ENCODE results near the gene MROH8. TPM values are rescaled to one million over a fixed set of nuclear protein-coding genes. Genes with fewer than 3 reads are reported as not detected.

Gene MROH8
- total and polyA plus RNA-seq, 2 of the 13 experiments (the other 11 are each of a cell fraction or from before 2014, with no cell fraction given), result 2.6 to 5.5 TPM

DNA sequence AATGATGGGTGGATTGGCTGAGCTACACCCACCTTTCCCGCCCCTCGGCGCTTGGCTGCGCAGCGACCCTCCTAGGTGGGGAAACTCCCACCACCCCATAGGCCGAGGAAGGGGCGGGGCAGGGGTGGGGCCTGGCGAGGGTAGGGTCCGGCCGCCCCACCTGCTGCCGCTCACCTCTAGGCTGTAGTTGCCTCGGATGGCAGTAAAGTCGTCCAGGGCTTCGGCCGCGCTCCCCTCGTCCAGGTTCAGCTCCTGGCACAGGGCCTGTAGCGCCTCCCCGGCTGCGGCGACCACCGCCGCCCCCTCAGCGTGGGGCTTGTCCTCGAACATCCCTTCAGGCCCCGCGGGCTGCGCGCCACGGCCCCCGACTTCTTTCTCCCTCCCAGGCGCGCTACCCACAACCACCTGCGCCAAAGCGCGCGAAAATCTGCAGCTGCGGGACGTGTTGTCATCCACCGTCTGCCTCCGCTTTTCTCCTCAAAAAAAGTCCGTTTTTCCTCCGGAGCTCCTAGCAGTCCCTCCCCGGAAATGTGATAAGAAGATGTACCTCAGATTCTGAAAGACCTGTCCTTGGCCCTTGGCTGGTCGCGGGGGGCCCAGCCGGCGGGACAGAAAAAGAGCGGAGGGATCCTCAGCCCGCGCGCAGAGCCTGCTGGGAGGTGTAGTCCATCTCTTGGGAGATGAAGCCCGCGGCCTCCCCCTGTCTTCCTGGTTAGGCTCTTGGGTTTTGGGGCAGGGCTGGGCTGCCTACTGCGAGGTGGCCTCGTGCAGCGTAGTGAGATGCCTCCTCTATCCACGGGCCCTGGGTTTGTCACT lies 83.5 kb downstream of the MROH8 start, which contains the start of gene RBL1 (continued):
- TF ChIP-seq, protein P1, sequence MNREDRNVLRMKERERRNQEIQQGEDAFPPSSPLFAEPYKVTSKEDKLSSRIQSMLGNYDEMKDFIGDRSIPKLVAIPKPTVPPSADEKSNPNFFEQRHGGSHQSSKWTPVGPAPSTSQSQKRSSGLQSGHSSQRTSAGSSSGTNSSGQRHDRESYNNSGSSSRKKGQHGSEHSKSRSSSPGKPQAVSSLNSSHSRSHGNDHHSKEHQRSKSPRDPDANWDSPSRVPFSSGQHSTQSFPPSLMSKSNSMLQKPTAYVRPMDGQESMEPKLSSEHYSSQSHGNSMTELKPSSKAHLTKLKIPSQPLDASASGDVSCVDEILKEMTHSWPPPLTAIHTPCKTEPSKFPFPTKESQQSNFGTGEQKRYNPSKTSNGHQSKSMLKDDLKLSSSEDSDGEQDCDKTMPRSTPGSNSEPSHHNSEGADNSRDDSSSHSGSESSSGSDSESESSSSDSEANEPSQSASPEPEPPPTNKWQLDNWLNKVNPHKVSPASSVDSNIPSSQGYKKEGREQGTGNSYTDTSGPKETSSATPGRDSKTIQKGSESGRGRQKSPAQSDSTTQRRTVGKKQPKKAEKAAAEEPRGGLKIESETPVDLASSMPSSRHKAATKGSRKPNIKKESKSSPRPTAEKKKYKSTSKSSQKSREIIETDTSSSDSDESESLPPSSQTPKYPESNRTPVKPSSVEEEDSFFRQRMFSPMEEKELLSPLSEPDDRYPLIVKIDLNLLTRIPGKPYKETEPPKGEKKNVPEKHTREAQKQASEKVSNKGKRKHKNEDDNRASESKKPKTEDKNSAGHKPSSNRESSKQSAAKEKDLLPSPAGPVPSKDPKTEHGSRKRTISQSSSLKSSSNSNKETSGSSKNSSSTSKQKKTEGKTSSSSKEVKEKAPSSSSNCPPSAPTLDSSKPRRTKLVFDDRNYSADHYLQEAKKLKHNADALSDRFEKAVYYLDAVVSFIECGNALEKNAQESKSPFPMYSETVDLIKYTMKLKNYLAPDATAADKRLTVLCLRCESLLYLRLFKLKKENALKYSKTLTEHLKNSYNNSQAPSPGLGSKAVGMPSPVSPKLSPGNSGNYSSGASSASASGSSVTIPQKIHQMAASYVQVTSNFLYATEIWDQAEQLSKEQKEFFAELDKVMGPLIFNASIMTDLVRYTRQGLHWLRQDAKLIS (CRISPR knock-in tag; IDR thresholded peaks at IDR 0.05), result peak; percentile 45; the same call in 1 of the 2 replicates
- TF ChIP-seq MTF1 (CRISPR knock-in tag; IDR thresholded peaks at IDR 0.05) (peak; percentile 85), TOE1 (CRISPR knock-in tag; IDR thresholded peaks at IDR 0.05) (peak; percentile 89), ZSCAN9 (CRISPR knock-in tag; IDR thresholded peaks at IDR 0.05; ENCODE audit: borderline replicate concordance) (peak; percentile 75), POLR2AphosphoS2 (IDR thresholded peaks at IDR 0.05; ENCODE audit: low read depth, low read length) (no peak), SP1 (IDR thresholded peaks at IDR 0.05) (no peak), SP1 (CRISPR knock-in tag; IDR thresholded peaks at IDR 0.05) (peak; percentile 83; the same call in 1 of the 2 replicates), CEBPB (IDR thresholded peaks at IDR 0.05; ENCODE audit: borderline replicate concordance, low read depth, low read length) (no peak), EZH2 (conservative IDR thresholded peaks at IDR 0.05; ENCODE audit: low read depth, low read length) (no peak), KMT2A (CRISPR knock-in tag; IDR thresholded peaks at IDR 0.05) (peak; percentile 96), RNF2 (conservative IDR thresholded peaks at IDR 0.05; ENCODE audit: low read depth) (peak; percentile 99), KLF12 (CRISPR knock-in tag; IDR thresholded peaks at IDR 0.05; ENCODE audit: borderline replicate concordance) (peak; percentile 98; the same call in 1 of the 2 replicates), ZNF160 (CRISPR knock-in tag; IDR thresholded peaks at IDR 0.05) (peak; percentile 95), ZNF850 (CRISPR knock-in tag; conservative IDR thresholded peaks at IDR 0.05) (peak; percentile 97), KDM4B (CRISPR knock-in tag; IDR thresholded peaks at IDR 0.05) (peak; percentile 53; the same call in 1 of the 2 replicates), BCL6 (CRISPR knock-in tag; IDR thresholded peaks at IDR 0.05) (peak; percentile 62; the same call in 1 of the 2 replicates)
- TF ChIP-seq, protein P2, sequence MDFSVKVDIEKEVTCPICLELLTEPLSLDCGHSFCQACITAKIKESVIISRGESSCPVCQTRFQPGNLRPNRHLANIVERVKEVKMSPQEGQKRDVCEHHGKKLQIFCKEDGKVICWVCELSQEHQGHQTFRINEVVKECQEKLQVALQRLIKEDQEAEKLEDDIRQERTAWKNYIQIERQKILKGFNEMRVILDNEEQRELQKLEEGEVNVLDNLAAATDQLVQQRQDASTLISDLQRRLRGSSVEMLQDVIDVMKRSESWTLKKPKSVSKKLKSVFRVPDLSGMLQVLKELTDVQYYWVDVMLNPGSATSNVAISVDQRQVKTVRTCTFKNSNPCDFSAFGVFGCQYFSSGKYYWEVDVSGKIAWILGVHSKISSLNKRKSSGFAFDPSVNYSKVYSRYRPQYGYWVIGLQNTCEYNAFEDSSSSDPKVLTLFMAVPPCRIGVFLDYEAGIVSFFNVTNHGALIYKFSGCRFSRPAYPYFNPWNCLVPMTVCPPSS (IDR thresholded peaks at IDR 0.05), result no peak
- TF ChIP-seq, protein P3, sequence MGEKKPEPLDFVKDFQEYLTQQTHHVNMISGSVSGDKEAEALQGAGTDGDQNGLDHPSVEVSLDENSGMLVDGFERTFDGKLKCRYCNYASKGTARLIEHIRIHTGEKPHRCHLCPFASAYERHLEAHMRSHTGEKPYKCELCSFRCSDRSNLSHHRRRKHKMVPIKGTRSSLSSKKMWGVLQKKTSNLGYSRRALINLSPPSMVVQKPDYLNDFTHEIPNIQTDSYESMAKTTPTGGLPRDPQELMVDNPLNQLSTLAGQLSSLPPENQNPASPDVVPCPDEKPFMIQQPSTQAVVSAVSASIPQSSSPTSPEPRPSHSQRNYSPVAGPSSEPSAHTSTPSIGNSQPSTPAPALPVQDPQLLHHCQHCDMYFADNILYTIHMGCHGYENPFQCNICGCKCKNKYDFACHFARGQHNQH (CRISPR knock-in tag; IDR thresholded peaks at IDR 0.05), result peak; percentile 94
- TF ChIP-seq, protein P4, sequence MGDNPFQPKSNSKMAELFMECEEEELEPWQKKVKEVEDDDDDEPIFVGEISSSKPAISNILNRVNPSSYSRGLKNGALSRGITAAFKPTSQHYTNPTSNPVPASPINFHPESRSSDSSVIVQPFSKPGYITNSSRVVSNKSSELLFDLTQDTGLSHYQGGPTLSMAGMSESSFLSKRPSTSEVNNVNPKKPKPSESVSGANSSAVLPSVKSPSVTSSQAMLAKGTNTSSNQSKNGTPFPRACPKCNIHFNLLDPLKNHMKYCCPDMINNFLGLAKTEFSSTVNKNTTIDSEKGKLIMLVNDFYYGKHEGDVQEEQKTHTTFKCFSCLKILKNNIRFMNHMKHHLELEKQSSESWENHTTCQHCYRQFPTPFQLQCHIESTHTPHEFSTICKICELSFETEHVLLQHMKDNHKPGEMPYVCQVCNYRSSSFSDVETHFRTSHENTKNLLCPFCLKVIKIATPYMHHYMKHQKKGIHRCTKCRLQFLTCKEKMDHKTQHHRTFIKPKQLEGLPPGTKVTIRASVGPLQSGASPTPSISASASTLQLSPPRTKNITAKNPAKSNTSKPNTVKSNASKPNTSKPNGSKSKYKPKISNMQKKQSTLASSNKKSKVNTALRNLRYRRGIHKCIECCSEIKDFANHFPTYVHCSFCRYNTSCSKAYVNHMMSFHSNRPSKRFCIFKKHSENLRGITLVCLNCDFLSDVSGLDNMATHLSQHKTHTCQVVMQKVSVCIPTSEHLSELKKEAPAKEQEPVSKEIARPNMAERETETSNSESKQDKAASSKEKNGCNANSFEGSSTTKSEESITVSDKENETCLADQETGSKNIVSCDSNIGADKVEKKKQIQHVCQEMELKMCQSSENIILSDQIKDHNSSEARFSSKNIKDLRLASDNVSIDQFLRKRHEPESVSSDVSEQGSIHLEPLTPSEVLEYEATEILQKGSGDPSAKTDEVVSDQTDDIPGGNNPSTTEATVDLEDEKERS (CRISPR knock-in tag; IDR thresholded peaks at IDR 0.05), result peak; percentile 94; the same call in 1 of the 2 replicates
- TF ChIP-seq, protein P5, sequence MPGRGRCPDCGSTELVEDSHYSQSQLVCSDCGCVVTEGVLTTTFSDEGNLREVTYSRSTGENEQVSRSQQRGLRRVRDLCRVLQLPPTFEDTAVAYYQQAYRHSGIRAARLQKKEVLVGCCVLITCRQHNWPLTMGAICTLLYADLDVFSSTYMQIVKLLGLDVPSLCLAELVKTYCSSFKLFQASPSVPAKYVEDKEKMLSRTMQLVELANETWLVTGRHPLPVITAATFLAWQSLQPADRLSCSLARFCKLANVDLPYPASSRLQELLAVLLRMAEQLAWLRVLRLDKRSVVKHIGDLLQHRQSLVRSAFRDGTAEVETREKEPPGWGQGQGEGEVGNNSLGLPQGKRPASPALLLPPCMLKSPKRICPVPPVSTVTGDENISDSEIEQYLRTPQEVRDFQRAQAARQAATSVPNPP (CRISPR knock-in tag; IDR thresholded peaks at IDR 0.05), result peak; percentile 88; the same call in 1 of the 2 replicates

All from HepG2 (cell line).